ENCODE results near the gene MEGF8.

MEGF8 gene

DNA sequence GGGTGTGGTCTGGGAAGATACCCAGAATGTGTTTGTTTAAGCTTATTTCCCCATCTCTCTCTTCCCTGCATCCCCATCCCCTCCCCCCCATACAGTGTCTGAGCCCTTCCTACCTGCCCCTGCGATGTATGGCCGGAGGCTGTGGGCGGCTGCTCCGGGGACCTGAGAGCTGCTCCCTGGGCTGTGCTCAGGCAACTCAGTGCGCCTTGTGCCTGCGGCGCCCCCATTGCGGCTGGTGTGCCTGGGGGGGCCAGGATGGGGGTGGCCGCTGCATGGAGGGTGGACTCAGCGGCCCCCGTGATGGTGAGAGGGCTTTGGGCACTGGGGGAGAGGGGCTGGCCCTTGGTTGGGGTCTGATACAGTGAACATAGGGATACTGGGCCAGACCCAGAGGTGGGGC, 42.9 kb downstream of the MEGF8 start:
- Histone ChIP-seq H3K27me3 (ENCODE audit: insufficient read depth, poor library complexity, severe bottlenecking) (no peaks in the 10 kb centered on the region), H3K4me3 (replicated peaks; ENCODE audit: insufficient read depth, low read length) (no peak overlapping the region), H3K27ac (replicated peaks) (no peak overlapping the region)
- no peak for DNase-seq (ENCODE audit: low read depth in 1 of 2, low spot score in 1 of 2)
- TF ChIP-seq, protein P1, sequence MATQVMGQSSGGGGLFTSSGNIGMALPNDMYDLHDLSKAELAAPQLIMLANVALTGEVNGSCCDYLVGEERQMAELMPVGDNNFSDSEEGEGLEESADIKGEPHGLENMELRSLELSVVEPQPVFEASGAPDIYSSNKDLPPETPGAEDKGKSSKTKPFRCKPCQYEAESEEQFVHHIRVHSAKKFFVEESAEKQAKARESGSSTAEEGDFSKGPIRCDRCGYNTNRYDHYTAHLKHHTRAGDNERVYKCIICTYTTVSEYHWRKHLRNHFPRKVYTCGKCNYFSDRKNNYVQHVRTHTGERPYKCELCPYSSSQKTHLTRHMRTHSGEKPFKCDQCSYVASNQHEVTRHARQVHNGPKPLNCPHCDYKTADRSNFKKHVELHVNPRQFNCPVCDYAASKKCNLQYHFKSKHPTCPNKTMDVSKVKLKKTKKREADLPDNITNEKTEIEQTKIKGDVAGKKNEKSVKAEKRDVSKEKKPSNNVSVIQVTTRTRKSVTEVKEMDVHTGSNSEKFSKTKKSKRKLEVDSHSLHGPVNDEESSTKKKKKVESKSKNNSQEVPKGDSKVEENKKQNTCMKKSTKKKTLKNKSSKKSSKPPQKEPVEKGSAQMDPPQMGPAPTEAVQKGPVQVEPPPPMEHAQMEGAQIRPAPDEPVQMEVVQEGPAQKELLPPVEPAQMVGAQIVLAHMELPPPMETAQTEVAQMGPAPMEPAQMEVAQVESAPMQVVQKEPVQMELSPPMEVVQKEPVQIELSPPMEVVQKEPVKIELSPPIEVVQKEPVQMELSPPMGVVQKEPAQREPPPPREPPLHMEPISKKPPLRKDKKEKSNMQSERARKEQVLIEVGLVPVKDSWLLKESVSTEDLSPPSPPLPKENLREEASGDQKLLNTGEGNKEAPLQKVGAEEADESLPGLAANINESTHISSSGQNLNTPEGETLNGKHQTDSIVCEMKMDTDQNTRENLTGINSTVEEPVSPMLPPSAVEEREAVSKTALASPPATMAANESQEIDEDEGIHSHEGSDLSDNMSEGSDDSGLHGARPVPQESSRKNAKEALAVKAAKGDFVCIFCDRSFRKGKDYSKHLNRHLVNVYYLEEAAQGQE (IDR thresholded peaks at IDR 0.05; ENCODE audit: insufficient replicate concordance, low read depth), result no peak
- TF ChIP-seq GABPA (IDR thresholded peaks at IDR 0.05; ENCODE audit: low read depth) (no peak), SPI1 (IDR thresholded peaks at IDR 0.05; ENCODE audit: borderline replicate concordance, low read depth) (no peak), POLR2AphosphoS5 (IDR thresholded peaks at IDR 0.05; ENCODE audit: low read depth) (no peak)
- TF ChIP-seq, protein P2, sequence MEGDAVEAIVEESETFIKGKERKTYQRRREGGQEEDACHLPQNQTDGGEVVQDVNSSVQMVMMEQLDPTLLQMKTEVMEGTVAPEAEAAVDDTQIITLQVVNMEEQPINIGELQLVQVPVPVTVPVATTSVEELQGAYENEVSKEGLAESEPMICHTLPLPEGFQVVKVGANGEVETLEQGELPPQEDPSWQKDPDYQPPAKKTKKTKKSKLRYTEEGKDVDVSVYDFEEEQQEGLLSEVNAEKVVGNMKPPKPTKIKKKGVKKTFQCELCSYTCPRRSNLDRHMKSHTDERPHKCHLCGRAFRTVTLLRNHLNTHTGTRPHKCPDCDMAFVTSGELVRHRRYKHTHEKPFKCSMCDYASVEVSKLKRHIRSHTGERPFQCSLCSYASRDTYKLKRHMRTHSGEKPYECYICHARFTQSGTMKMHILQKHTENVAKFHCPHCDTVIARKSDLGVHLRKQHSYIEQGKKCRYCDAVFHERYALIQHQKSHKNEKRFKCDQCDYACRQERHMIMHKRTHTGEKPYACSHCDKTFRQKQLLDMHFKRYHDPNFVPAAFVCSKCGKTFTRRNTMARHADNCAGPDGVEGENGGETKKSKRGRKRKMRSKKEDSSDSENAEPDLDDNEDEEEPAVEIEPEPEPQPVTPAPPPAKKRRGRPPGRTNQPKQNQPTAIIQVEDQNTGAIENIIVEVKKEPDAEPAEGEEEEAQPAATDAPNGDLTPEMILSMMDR (IDR thresholded peaks at IDR 0.05; ENCODE audit: insufficient read depth, low read length), result no peak

DNA sequence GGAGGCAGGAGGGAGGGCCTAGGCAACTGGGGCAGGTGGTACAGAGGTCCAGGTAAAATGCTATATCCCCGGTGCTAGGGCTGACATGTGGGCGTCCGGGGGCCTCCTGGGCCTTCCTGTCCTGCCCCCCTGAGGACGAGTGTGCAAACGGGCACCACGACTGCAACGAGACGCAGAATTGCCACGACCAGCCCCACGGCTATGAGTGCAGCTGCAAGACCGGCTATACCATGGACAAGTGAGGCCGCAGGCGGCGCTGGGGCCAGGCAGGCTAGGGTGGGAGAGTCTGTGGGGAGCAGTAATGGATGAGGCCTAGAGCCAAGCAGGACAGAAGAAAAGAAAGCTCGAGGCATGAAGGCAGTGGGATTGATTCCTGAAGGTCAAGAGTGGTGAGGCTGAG, 43.3 kb downstream of the MEGF8 start:
- H3K27me3 ChIP-seq (ENCODE audit: insufficient read depth, poor library complexity, severe bottlenecking), result no peaks in the 10 kb centered on the region
- no peak for DNase-seq (ENCODE audit: low read depth in 1 of 2, low spot score in 1 of 2)
- no peak overlapping the region for H3K27ac ChIP-seq (replicated peaks)

DNA sequence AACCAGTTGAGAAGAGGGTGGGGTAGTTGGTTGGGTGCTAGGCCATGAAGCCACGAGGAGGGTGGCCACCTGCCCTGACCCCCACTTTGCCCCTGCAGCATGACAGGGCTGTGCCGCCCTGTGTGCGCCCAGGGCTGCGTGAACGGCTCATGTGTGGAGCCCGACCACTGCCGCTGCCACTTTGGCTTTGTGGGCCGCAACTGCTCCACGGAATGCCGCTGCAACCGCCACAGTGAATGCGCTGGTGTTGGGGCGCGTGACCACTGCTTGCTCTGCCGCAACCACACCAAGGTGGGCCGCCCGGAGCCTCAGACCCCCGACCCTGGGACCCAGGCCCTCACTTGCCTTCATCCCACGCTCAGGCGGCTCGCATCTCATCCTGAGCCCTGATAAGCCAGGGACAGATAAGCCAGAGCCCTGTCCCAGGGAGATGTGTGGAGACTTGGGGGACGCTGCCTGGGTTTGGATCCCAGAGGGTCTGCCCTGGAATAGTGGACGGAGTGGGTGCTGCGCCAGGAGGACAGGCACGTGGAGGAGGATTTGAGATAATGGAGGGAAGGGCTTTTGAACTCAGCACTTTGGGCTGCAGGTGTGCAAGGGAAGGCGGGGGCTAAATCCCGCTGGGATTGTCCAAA, 44.1 kb downstream of the MEGF8 start:
- DNase-seq (ENCODE audit: low read depth in 1 of 2, low spot score in 1 of 2), result no peak
- H3K27me3 ChIP-seq (ENCODE audit: insufficient read depth, poor library complexity, severe bottlenecking), result no peaks in the 10 kb centered on the region
- no peak overlapping the region for H3K27ac ChIP-seq (replicated peaks)
- no peak overlapping the region for H3K4me3 ChIP-seq (replicated peaks; ENCODE audit: insufficient read depth, low read length)
- TF ChIP-seq POLR2AphosphoS5 (IDR thresholded peaks at IDR 0.05; ENCODE audit: low read depth), result no peak
- TF ChIP-seq, protein P1 (IDR thresholded peaks at IDR 0.05; ENCODE audit: insufficient replicate concordance, low read depth), result no peak
- TF ChIP-seq, protein P2 (IDR thresholded peaks at IDR 0.05; ENCODE audit: insufficient read depth, low read length), result no peak
- no peak for TF ChIP-seq SPI1 (IDR thresholded peaks at IDR 0.05; ENCODE audit: borderline replicate concordance, low read depth)
- TF ChIP-seq GABPA (IDR thresholded peaks at IDR 0.05; ENCODE audit: low read depth), result no peak

More for the DNA sequence above, 43.3 kb downstream of the MEGF8 start:
- TF ChIP-seq POLR2AphosphoS5 (IDR thresholded peaks at IDR 0.05; ENCODE audit: low read depth) (no peak), SPI1 (IDR thresholded peaks at IDR 0.05; ENCODE audit: borderline replicate concordance, low read depth) (no peak), GABPA (IDR thresholded peaks at IDR 0.05; ENCODE audit: low read depth) (no peak)
- TF ChIP-seq, protein P2 (IDR thresholded peaks at IDR 0.05; ENCODE audit: insufficient read depth, low read length), result no peak
- TF ChIP-seq, protein P1 (IDR thresholded peaks at IDR 0.05; ENCODE audit: insufficient replicate concordance, low read depth), result no peak
- no peak overlapping the region for H3K4me3 ChIP-seq (replicated peaks; ENCODE audit: insufficient read depth, low read length)

All from HL-60 (cell line).